ENCODE results near the gene ASPRV1.
A peak's percentile ranks its signal among the peaks of the same experiment; 100 is the strongest.

The ASPRV1 gene

GRCh38 chr2:69937968-69938367, 23.5 kb downstream of the ASPRV1 start:
- DNase-seq = no peak

DNA sequence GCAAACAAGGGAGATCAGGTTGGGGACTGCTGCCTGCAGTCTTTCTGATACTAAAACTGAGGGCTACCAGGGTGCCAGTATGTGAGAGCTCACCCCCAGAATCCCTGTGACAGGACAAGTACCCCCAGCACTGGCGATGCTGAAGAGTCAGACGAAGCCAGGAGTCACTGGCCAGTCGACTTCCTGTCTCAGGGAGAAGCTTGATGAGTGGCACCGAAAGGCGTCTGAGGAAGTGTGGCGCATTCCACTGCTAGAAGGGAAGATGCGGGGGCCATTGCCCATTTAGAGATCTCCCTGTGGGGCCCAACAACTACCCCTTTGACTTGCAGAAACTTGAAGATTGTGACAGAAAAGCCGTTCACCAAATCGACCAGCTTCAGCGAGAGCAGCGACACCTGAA, 24.5 kb downstream of the ASPRV1 start:
- no peak for DNase-seq

DNA sequence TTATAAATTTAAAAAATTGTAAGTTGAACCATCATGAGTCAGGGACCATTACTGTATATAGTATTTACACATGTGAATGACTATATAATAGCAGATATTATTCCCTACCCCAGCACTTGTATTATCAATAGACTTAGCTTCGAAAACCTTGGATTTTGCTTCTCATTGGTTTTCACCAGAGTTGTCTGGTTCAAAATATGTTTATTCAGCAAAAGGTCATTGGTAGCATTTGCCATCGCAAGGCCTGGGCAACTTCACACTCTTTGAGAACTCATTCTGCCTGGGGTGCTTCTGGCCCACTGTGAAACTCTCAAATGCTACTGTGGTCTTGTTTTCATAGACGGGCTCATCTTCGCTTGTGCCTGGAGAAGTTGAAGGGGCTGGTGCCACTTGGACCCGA, 26.4 kb downstream of the ASPRV1 start:
- DNase-seq = no peak

DNA sequence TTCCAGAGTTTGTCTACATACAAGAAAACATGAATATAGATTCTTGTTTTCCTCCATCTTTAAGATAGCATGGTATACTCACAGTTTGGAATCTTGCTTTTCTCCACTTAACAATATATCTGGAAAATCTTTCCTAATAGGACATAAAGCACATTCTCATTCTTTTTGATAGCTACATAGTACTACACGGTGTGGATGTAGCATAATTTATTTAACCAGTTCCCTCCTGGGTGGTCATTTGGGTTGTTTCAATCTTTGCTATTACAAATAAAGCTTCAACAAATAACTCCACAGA, 26.9 kb downstream of the ASPRV1 start:
- DNase-seq = no peak

GRCh38 chr2:69933839-69934613, 27.4 kb downstream of the ASPRV1 start:
- DNase-seq = no peak

DNA sequence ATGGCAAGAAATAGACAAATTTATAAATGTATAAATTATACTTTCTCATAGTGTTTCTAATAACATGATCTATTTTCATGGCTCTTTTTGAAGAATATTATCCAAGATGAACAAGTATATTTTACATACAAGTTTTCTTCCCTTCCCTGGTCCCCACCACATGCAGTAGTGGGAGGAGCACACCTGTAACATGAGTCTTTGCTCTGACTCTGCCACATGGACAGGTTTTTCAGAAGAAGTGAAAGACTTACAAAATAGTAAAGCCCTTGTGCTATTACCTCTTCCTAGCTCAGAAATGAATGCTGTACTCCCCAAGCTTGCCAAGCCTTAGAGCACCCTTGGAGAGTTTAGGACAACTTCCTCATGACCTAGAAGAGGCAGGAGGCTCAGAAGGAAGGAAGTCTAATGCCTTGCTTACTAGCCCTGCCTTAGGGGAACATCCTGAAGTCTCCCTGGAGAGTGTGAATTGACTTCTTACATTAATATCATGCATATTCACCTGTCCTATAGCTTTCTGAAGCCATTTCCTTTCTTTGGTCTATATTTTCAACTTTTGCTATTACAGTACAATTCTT, 28.1 kb downstream of the ASPRV1 start:
- DNase-seq = no peak

- DNase-seq = no peak
Measured at GRCh38 chr2:69932596-69932922, 28.9 kb downstream of the ASPRV1 start.

DNA sequence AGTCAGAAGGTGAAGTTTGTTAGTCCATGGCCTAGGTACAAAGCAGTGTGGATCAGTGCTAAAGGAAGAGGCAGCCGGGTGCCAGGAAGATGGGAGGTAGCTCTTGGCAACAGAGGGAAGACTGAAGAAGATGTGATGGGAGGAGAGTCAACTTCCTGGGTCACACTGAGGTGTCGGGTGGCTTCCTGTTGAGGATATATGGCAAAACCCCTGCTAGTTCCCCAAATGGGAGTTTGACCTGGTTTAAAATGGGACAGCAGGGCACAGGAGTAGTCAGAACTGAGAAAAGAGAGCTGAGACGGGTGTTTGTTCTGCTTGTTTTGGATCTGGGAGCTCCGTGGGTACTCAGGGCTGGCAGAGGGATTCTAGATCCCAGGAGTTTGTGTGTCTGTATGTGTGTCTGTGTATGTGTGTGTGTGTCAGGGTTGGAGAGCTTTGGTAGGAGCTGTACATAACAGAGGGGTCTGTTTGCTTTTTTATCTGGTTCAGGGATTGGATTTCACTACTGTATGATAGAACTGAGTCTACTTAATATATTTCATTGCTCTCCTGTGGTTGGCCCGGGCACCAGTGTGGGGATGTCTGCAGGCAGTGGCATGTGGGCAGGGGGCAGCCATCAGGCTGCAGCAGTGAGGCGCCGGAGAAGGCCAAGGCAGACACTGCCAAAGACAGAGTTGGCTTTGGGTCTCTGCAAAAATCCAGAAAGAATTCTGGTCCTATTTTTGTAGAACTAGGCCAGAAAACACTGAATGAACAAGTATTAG, 29.4 kb downstream of the ASPRV1 start:
- DNase-seq = no peak

DNA sequence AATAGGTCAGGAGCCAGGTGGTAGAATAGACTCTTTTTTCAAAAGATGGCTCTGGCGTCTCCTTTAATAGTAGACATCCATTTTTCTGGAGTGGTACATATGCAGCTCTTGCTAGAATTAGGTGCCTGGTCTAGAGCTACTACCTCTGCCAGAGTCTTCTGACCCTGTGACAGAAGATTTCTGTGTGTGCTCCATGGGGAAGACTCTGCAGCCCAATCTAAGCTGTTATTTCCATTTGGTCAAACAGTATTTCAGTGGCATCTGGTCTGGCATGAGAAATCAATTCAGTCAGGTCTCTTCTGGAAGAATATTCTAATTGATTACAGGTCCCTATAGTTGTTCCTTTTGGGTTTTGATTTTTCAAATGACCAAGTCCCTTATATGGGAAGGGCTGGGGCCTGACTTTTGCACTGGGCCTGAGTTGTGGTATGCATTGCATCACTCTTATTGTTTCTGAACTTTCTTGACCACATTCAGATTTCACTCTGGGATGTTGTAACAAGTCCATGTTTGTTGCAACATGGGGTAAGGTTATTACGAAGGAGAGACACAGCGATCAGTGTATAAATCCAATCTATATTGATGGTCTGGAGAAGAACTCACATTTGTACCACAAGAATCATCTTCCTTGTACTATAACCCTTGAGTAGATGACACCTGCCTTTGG, 34.4 kb downstream of the ASPRV1 start:
- no peak for DNase-seq

GRCh38 chr2:69923116-69923515, 38.3 kb downstream of the ASPRV1 start:
- DNase-seq = no peak

DNA sequence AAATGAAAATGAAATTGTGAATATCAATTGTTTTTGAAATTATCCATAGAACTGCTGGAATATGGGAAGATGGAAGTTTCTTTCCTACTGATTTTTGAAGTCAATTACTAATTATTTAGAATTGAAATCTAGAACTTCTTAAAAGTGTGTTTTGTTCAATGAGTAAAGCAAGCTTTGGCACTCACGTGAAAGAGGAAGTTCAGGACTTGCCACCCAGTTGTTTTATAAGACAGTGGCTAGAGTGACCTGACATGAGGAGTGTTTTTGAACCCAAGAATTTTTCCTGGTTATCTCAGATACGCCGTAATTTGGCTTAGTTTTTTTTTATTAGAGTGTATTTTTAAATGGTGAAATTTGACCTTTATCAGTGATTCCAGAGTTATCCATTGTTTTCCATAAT, 43.0 kb downstream of the ASPRV1 start:
- no peak for DNase-seq

DNA sequence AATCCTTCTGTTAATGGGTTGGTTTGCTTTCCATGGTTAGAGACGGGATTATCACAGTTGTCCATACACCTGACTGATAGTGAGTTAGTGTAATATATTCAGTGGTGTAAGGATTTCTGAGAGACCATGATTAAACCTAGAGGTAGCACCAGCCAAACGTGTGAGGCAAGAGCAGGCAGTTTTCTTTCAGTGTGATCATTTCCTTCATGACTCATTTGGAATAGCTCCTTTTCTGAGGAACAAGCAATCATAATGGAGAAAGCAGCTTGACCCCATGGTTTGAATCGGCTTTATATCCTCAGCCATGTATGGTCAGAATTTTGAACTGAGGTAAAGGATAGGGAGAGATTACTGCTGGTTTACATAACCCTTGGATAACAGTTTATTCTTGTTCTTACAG, 43.6 kb downstream of the ASPRV1 start:
- DNase-seq = no peak

- no peak for DNase-seq
Measured at GRCh38 chr2:69916106-69916505, 45.3 kb downstream of the ASPRV1 start.

DNA sequence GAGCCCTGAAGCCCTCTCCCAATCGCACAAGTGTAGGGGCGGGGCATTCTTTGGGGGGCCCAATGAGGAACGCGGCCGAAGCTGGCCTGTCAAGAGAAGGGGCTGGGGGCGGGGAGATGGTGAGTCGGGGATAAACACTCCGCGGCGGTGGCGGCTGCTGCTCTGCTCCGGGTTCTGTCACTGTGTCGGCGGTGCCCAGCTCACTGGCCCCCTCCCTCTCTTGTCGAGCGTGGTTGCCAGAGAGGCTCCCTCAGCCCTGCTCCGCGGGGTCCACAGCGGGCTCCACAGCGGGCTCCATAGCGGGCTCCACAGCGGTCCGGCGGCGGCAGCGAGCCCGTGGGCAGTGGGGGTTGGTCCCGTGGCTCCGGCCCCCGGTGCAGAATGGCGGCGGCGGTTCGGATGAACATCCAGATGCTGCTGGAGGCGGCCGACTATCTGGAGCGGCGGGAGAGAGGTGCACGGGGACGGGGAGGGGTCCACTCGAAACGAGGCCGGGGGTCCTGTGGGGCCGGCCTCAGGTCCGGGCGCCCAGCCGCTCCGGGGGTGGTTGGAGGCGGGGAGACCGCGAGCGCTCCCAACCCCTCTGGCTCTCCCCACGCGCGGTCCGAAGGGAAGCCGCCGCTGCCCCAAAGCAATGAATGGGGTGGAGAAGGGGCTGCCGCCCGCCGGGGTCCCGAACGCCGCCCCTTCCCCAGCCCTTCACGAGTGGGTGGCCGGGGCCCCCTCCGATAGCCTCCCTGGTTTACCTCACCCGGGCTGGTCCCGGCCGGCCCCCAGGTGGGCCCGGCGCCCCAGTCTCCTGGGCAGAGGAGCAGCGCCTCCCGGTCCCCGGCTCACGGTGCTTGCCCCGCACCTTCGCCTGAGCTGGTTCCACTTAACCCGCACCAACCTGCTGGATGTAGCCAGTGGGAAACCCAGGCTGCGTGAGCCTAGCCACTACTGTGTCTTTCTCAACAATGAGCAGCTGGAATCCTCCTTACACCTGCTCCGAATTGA, 46.2 kb downstream of the ASPRV1 start, which contains the start of gene MXD1:
Gene MXD1 (plus strand): TSS at position 160 of the 996 bp plus-strand sequence. CDS start 222 bp downstream, at position 382.
- DNase-seq = no peak

- DNase-seq = peak; percentile 99
Measured at GRCh38 chr2:69914164-69914949, 47.1 kb downstream of the ASPRV1 start.

DNA sequence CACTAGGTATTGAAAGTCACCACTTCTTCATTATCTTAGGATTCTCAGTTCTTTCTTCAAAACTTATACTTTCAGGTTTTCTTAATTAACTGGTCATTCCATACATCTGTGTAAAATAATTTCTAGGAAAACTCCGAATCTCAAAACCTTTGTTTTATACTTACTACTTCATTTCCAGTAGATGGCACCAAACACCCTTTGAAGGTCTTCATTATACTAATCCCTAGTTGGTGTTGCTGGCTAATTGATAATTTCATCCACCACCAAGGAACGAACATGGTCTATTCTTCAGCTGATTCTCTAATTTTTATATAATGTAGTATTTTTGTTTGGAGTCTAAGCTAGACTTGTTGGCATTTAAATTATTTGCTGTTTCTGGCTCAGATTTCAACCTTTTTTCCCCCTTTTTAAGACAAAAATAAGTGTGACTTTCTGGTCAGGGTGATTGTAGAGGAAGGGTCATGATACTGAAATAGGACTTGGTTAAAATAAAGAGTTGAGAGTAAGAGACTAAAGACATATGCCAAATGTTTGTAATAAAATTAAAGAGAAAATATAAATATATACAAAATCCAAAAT, 49.4 kb downstream of the ASPRV1 start:
- DNase-seq = peak; percentile 22

Measured in SHP77 treated with DMSO at 0.1 percent for 48 hours (cell line).